Measurements from ENCODE around the gene NFE2L2.

NFE2L2 gene

GRCh38 chr2:177296040-177296439 lies 31.5 kb upstream of the NFE2L2 start:
- H3K9me3 ChIP-seq (ENCODE audit: insufficient read depth, low read length), result no peaks in the 10 kb centered on the region
- peak overlapping the region; percentile 34 for H3K4me3 ChIP-seq (ENCODE audit: low read length)
- H3K79me2 ChIP-seq (ENCODE audit: low read length), result no peaks in the 10 kb centered on the region
- TF ChIP-seq EZH2phosphoT487 (IDR thresholded peaks at IDR 0.05; ENCODE audit: low read depth), result no peak
- TF ChIP-seq CTCF (IDR thresholded peaks at IDR 0.05; ENCODE audit: low read depth, low read length), result peak; percentile 66
- H2AFZ ChIP-seq (ENCODE audit: low read depth, low read length), result 0 out of 2 replicates have a peak overlapping the region, but pooled peaks have one; percentile 25
- H4K20me1 ChIP-seq (ENCODE audit: insufficient read depth, low read length), result no peaks in the 10 kb centered on the region
- no peak overlapping the region for H3K9ac ChIP-seq (ENCODE audit: low read length)
- no peaks in the 10 kb centered on the region for H3K36me3 ChIP-seq (replicated peaks; ENCODE audit: low read depth, low read length)
- peaks cover 3% of the 10 kb centered on the region for H3K4me1 ChIP-seq (ENCODE audit: low read length)
- peak overlapping the region; percentile 52 for H3K4me2 ChIP-seq (ENCODE audit: low read length)
- peaks cover 12% of the 10 kb centered on the region for H3K27me3 ChIP-seq (ENCODE audit: low read depth, low read length)
- H3K27ac ChIP-seq (ENCODE audit: low read length), result no peak overlapping the region

DNA sequence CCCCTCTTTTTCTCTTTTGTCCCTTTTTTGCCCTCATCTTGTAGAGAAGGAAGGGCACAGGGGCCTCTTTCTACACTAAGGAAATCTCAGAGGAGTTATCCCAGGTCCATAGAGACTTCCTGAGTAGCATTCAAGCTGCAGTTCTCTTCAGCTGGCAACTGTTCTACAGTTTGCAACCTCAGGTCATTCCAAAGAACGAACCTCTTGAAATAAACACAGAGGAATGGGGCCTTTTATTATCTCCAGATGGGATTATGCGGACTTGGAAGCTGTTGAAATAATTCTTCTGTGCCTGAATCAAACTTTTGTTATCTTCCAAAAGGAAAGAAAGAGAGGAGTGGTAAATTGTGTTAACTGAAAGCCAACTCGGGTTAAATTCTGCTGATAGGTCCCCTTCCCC lies 31.0 kb upstream of the NFE2L2 start:
- Histone ChIP-seq H3K4me2 (ENCODE audit: low read length) (peak overlapping the region; percentile 52), H3K9ac (ENCODE audit: low read length) (no peak overlapping the region), H3K4me3 (ENCODE audit: low read length) (peak overlapping the region; percentile 34; the same call in 1 of the 2 replicates), H3K27ac (ENCODE audit: low read length) (no peak overlapping the region), H3K79me2 (ENCODE audit: low read length) (no peaks in the 10 kb centered on the region), H4K20me1 (ENCODE audit: insufficient read depth, low read length) (no peaks in the 10 kb centered on the region), H3K27me3 (ENCODE audit: low read depth, low read length) (peaks cover 12% of the 10 kb centered on the region), H2AFZ (ENCODE audit: low read depth, low read length) (0 out of 2 replicates have a peak overlapping the region, but pooled peaks have one; percentile 25), H3K4me1 (ENCODE audit: low read length) (peaks cover 7% of the 10 kb centered on the region), H3K9me3 (ENCODE audit: insufficient read depth, low read length) (no peaks in the 10 kb centered on the region), H3K36me3 (replicated peaks; ENCODE audit: low read depth, low read length) (no peaks in the 10 kb centered on the region)
- no peak for TF ChIP-seq CTCF (IDR thresholded peaks at IDR 0.05; ENCODE audit: low read depth, low read length)
- no peak for TF ChIP-seq EZH2phosphoT487 (IDR thresholded peaks at IDR 0.05; ENCODE audit: low read depth)

- Histone ChIP-seq H3K9me3 (ENCODE audit: insufficient read depth, low read length) (no peaks in the 10 kb centered on the region), H3K4me3 (ENCODE audit: low read length) (no peak overlapping the region), H2AFZ (ENCODE audit: low read depth, low read length) (no peak overlapping the region), H3K9ac (ENCODE audit: low read length) (no peak overlapping the region), H3K4me2 (ENCODE audit: low read length) (no peak overlapping the region), H3K4me1 (ENCODE audit: low read length) (peaks cover 14% of the 10 kb centered on the region), H3K27ac (ENCODE audit: low read length) (no peak overlapping the region), H3K27me3 (ENCODE audit: low read depth, low read length) (peaks cover 23% of the 10 kb centered on the region), H3K36me3 (replicated peaks; ENCODE audit: low read depth, low read length) (no peaks in the 10 kb centered on the region), H3K79me2 (ENCODE audit: low read length) (no peaks in the 10 kb centered on the region), H4K20me1 (ENCODE audit: insufficient read depth, low read length) (no peaks in the 10 kb centered on the region)
- no peak for TF ChIP-seq CTCF (IDR thresholded peaks at IDR 0.05; ENCODE audit: low read depth, low read length)
- TF ChIP-seq EZH2phosphoT487 (IDR thresholded peaks at IDR 0.05; ENCODE audit: low read depth), result no peak
These were observed 27.2 kb upstream of the NFE2L2 start for GRCh38 chr2:177291701-177292100.

DNA sequence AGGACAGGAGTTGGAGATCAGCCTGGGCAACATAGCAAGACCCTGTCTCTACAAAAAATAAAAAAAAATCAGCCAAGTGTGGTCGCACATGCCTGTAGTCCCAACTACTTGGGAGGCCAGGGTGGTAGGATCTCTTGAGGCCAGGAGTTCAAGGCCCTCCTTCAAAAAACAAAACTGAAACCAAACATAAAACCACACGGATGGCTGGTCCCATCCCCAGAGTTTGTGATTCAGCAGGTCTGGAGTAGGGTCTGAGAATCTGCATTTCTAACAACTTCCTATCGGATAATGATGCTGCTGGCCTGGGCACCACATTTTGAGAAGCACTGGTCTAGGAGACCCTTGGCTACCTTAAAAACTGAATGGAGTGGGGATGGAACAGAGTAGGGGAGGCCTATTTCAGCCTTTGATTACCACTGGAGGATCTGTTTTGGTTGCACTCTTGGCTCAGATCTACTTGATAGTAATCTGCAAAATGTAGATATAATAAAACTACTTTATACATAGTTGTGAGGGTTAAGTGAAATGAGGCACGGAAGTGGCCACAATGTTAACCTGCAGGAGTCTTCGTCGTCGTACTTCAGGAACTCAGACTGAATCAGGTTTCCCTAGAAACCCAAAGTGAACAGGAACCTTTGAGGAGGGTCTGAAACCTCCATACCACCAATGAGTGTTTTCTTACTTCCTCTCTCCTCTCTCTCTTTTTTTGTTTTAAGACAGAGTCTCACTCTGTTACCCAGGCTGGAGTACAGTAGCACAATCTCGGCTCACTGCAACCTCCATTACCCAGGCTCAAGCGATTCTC lies 25.5 kb upstream of the NFE2L2 start:
- H2AFZ ChIP-seq (ENCODE audit: low read depth, low read length), result no peak overlapping the region
- no peaks in the 10 kb centered on the region for H3K36me3 ChIP-seq (replicated peaks; ENCODE audit: low read depth, low read length)
- H3K27ac ChIP-seq (ENCODE audit: low read length), result no peak overlapping the region
- peak overlapping the region; percentile 1 for H3K4me3 ChIP-seq (ENCODE audit: low read length)
- H3K9ac ChIP-seq (ENCODE audit: low read length), result no peak overlapping the region
- H3K79me2 ChIP-seq (ENCODE audit: low read length), result no peaks in the 10 kb centered on the region
- no peaks in the 10 kb centered on the region for H3K9me3 ChIP-seq (ENCODE audit: insufficient read depth, low read length)
- peak overlapping the region; percentile 64 for H3K4me2 ChIP-seq (ENCODE audit: low read length)
- no peaks in the 10 kb centered on the region for H4K20me1 ChIP-seq (ENCODE audit: insufficient read depth, low read length)
- peaks cover 23% of the 10 kb centered on the region for H3K27me3 ChIP-seq (ENCODE audit: low read depth, low read length)
- peaks cover 11% of the 10 kb centered on the region for H3K4me1 ChIP-seq (ENCODE audit: low read length)
- TF ChIP-seq EZH2phosphoT487 (IDR thresholded peaks at IDR 0.05; ENCODE audit: low read depth) (no peak), CTCF (IDR thresholded peaks at IDR 0.05; ENCODE audit: low read depth, low read length) (no peak)
